T-helper 2 cell (primary cell): Measurements from ENCODE around the gene CCDC14.
"Not testable (repeated sequence)": the region's sequence is repeated elsewhere in the genome, so short reads cannot be mapped to it uniquely, and the experiment has no call there.

ENCODE experiments used
- DNase-seq, 5 experiments: peaks; one replicate each; pipeline versions ENCODE4 v3.0.0 to v3.0.0-alpha.2; 2012 to 2022

The CCDC14 gene

GRCh38 chr3:123892195-123892594 is 68.8 kb downstream of the CCDC14 start:
- DNase-seq, result no peak

- not testable (repeated sequence) for DNase-seq
Measured at GRCh38 chr3:123890991-123891390, 70.0 kb downstream of the CCDC14 start.

- DNase-seq, result not testable (repeated sequence)
Measured at GRCh38 chr3:123890162-123890561, 70.9 kb downstream of the CCDC14 start.

- DNase-seq, result no peak
Measured at GRCh38 chr3:123884993-123885392, 76.0 kb downstream of the CCDC14 start.

- DNase-seq, result peak in 2 of 5 experiments; percentile 10 to 71
Measured at GRCh38 chr3:123884203-123884831, 76.7 kb downstream of the CCDC14 start, which contains the start of gene MYLK. Gene MYLK, minus strand, starts transcription at chr3:123884332. Its CDS starts 90,491 bp downstream, at chr3:123793841.

- no peak for DNase-seq
Measured at GRCh38 chr3:123883701-123884202, 77.3 kb downstream of the CCDC14 start.

- no peak for DNase-seq
Measured at GRCh38 chr3:123883111-123883510, 77.9 kb downstream of the CCDC14 start.

- no peak for DNase-seq
Measured at GRCh38 chr3:123881771-123882170, 79.3 kb downstream of the CCDC14 start.

GRCh38 chr3:123880998-123881561 is 79.9 kb downstream of the CCDC14 start:
- no peak for DNase-seq

GRCh38 chr3:123878807-123879206 is 82.2 kb downstream of the CCDC14 start:
- DNase-seq, result no peak

GRCh38 chr3:123877965-123878364 is 83.1 kb downstream of the CCDC14 start:
- DNase-seq, result no peak

GRCh38 chr3:123877466-123877865 is 83.6 kb downstream of the CCDC14 start:
- DNase-seq, result no peak

GRCh38 chr3:123876858-123877257 is 84.2 kb downstream of the CCDC14 start:
- DNase-seq, result no peak

GRCh38 chr3:123872621-123873020 is 88.4 kb downstream of the CCDC14 start:
- no peak for DNase-seq

GRCh38 chr3:123871946-123872345 is 89.1 kb downstream of the CCDC14 start:
- DNase-seq, result no peak

GRCh38 chr3:123870033-123870432 is 91.0 kb downstream of the CCDC14 start:
- DNase-seq, result no peak

- no peak for DNase-seq
Measured at GRCh38 chr3:123869165-123869564, 91.9 kb downstream of the CCDC14 start.

- DNase-seq, result no peak
Measured at GRCh38 chr3:123864706-123865105, 96.3 kb downstream of the CCDC14 start.
